GM18951 (cell line): ENCODE measurements around the gene PRR7.
A peak's percentile ranks its signal among the peaks of the same experiment; 100 is the strongest.

Source experiments
- POLR2A ChIP-seq: IDR thresholded peaks from 4 replicates; pipeline ENCODE4 v1.6.1; 2011; ENCODE audit warnings: mild to moderate bottlenecking; ENCODE audit not compliant: insufficient read length, insufficient read depth; ENCODE audit errors: extremely low read depth
- in situ Hi-C: fragments of 300-500 bp; cut with MboI; formaldehyde crosslinking; loops from one replicate; pipeline ENCODE4 v1.12.0; 2022; ENCODE audit warnings: low sequenced_read_pairs, mixed read lengths, inconsistent platforms; ENCODE audit not compliant: unreplicated experiment

Gene PRR7

DNA sequence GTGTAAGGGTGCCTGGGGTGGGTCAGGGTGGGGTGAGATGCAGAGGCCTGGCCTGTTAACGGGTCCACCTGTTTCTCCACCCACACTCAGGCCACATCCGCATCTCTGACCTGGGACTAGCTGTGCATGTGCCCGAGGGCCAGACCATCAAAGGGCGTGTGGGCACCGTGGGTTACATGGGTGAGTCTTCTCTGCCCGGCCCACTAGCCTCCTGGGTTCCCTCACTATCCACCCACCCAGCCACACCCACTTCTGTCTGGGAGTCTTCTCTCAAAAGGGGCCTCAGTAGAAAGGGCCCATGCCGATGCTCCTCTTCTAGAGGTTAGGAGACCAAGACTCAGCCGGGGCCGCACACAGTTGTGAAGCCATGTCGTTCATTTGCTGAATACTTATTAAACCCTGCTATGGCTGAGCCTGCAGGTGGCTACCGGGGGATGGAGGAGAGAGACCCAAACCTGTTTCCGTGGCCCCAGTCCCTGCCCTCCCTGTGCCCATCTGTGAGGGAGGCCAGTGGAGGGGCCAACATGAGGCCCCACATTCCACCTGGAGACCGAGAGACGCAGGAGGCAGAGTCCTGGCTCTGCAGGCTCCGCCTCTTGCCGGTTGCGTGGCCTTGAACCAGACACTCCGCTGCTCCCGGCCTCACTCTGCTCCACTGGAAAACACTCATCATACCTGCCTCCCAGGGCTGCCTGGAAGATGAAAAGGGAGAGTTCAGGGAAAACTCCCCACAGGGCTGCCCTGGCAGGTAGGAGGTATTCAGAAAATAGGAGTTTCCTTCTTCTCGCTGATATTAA, 11.5 kb upstream of the PRR7 start:
- in situ Hi-C loops, result no loop called here
- TF ChIP-seq POLR2A, result no peak

DNA sequence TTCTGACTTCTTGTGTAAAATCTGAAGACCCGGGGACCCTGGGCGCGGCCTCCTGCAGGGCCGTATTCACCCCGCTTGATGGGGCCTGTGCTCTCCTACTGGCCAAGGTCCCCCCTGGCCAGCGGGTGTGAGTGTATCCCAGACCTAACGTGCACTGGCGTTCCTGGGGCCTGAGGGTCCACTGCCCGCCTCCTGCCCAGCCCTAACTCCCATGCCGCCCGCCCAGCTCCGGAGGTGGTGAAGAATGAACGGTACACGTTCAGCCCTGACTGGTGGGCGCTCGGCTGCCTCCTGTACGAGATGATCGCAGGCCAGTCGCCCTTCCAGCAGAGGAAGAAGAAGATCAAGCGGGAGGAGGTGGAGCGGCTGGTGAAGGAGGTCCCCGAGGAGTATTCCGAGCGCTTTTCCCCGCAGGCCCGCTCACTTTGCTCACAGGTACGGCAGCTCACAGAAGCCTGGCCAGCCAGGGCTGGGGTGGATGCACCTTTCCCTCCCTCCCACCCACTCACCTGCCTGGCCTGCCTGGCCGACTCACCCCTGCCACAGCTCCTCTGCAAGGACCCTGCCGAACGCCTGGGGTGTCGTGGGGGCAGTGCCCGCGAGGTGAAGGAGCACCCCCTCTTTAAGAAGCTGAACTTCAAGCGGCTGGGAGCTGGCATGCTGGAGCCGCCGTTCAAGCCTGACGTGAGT, 10.6 kb upstream of the PRR7 start:
- TF ChIP-seq POLR2A, result no peak
- in situ Hi-C loops, result no loop called here

DNA sequence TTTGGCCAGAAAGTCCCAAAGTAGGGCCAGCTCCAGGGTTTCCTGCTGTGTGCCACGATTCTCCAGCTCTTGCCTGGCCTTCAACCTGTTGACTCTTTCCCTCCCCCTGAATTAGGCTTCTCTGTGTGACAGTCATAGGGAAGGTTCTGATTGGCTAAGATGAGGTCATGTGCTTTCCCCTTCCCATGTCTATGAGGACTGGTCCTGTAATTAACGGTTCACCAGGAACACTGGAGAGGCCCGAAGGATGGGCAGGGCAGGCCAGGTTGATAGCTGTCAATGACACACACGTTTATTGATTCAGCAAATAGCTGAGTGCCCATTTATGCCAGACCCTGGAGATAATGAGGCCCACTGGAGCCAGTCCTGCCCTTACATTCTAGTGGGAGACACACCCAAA, 9.0 kb upstream of the PRR7 start:
- in situ Hi-C loops, result no loop called here

DNA sequence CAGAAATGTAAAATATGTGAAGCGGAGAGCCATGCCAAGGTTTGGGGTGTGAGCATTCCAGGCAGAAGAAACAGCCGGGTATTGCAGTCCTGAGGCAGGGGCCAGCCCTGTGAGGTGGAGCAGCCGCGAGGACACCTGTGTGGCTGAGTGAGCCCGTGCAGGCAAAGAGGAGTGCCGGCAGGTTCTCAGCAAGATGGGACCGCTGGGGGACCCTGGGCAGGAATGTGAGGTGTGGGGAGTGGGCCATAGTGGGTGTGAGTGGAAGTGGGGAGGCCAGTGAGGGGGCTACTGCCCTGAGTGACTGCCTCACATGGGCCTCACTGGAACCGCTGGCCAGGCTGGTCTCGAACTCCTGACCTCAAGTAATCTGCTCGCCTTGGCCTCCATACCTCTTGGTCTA, 8.1 kb upstream of the PRR7 start:
- TF ChIP-seq POLR2A, result no peak
- in situ Hi-C loops, result no loop called here

More for the DNA sequence above, 9.0 kb upstream of the PRR7 start:
- TF ChIP-seq POLR2A, result no peak

DNA sequence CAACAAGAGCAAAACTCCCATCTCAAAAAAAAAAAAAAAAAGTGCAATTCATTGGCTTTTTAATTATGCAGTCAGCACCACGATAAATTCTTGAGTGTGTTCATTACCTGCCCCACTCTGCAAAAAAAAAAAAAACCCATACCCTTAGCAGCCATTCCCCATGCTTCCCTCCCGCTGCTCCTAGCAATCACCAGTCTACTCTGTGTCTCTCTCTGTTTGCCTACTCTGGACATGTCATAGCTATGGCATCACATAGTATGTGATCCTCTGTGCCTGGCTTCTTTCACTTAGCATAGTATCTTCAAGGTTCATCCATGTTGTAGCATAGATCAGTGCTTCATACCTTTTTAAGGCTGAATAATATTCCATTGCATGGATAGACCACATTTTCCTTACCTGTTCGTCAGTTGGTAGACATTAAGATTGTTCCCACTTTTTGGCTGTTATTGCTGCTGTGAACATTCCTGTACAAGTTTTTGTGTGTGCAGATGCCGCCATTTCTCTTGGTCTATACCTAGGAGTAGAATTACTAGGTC, 7.0 kb upstream of the PRR7 start:
- no peak for TF ChIP-seq POLR2A
- in situ Hi-C loops, result no loop called here

DNA sequence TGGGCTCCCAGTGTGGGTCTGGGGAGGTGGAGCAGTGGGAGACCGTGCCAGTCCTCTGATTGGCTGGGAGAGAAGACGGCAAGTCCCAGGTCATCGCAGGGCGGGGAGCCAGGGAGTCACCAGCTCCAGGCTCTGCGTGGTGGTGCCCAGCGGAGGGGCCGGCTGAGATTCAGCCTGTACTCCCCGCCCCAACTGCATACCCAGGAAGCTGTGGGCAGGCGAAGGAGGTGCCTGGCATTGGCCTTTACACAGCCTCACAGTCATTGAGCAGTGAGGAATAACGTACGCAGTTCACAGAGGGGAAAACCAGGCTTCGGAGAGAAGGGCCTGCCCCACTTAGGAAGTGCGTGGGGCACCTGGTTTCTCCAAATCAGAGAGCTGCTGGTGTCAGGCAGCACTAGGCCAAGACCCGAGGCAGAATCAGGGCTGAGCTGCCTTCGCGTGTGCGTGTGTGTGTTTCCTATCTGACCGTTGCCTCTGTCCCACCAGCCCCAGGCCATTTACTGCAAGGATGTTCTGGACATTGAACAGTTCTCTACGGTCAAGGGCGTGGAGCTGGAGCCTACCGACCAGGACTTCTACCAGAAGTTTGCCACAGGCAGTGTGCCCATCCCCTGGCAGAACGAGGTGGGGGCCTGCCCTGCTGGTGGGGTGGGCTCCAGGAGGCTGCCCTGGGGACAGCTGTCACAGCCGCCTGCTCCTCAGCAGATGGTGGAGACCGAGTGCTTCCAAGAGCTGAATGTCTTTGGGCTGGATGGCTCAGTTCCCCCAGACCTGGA, 6.2 kb upstream of the PRR7 start:
- no peak for TF ChIP-seq POLR2A
- in situ Hi-C loops, result no loop called here

DNA sequence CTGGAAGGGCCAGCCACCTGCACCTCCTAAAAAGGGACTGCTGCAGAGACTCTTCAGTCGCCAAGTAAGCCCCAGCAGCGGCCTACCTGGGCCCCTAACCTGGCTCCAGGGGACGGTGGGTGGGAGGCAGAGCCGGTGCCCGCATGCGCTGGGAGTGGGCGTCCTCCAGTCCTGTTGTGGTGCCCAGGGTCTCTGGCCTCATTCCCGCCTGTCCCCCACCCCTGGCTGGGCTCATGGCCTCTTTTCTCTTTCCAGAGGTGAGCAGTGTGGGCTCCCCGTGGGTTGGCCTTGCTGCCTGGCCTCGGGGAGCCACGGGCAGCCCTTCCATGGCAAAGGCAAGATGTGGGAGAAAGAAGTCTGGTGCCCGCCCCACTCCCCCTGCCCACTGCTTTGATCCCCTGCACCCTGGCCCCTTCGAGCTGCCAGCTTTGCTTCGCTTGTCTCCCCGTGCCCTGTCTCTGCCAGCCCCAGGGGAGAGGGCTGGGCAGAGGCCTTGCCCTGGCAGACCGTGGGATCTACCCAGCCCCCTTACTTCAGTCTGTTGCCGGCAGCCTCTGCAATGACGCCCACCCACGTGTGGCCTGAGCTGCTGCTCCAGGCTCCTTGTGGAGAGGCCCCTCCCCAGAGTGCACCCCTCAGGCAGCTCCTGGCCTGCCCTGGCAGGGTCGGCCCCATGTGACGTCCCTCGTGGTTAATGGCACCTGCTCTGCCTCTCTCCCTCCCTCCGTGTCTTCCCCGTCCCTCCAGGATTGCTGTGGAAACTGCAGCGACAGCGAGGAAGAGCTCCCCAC, 5.4 kb upstream of the PRR7 start:
- in situ Hi-C loops, result no loop called here
- TF ChIP-seq POLR2A, result no peak

DNA sequence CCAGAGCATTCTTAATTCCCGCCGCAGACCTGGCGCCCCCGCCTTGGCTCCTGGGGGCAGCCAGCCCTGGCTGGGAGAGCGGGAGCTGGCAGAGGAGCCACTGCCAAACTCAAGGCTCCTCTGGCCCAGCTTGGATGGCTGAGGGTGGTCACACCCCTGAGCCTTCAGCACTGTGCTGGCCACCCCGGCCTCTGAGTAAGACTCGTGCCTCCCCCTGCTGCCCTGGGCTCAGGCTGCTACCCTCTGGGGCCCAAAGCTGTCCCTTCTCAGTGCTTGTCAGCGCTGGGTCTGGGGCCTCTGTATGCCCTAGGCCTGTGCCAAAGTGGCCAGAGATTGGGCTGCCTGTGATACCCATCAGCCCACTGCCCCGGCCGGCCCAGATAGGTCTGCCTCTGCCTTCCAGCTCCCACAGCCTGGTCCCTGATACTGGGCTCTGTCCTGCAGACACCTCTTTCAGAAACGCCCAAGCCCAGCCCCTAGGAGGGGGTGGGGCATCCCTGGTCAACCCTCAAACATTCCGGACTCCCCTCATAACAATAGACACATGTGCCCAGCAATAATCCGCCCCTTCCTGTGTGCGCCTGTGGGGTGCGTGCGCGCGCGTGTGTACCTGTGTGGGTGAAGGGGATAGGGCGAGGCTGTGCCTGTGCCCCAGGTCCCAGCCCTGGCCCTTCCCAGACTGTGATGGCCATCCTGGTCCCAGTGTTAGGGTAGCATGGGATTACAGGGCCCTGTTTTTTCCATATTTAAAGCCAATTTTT, 4.4 kb upstream of the PRR7 start:
- in situ Hi-C loops, result no loop called here
- no peak for TF ChIP-seq POLR2A

DNA sequence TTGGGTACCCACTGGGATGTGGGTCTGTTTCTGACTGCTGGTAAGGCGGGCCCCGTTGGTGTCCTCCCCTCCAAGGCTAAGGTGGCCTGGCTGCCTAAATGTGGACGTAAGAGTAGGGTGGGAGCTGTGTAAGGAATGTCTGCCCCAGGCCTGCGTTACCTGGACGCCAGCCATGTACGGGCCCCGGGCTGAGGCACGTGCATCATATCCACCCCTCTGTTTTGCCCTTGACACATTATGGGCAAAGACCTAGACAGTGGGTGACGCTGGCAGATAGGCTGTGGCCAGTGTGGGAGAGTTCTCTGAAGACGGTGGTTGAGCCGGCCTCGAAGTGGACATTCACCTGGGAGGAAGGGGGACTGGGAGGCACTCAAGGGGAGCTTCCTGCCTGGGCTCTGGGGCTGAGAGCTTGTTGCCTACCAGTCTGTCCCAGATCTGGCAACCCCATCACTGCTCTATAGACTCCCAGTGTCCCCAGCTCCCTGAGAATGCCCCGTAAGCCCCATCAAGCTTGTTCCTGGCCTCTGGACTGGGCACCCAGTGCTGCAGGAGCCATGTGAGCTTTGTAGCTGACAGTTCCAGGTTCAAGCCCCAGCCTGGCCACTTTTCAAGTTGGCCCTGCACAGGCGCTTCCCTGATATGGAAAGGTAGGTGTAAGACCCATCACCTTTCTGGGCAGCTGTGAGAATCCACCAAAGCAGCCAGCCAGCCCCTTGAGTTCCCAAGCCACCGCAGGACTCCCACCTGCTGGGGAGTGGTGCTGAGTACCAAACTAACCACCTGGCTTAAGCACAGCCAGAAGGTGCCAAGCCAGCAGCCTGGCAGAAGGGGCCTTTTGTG, 3.2 kb upstream of the PRR7 start:
- in situ Hi-C loops, result no loop called here
- TF ChIP-seq POLR2A, result peak; percentile 11

DNA sequence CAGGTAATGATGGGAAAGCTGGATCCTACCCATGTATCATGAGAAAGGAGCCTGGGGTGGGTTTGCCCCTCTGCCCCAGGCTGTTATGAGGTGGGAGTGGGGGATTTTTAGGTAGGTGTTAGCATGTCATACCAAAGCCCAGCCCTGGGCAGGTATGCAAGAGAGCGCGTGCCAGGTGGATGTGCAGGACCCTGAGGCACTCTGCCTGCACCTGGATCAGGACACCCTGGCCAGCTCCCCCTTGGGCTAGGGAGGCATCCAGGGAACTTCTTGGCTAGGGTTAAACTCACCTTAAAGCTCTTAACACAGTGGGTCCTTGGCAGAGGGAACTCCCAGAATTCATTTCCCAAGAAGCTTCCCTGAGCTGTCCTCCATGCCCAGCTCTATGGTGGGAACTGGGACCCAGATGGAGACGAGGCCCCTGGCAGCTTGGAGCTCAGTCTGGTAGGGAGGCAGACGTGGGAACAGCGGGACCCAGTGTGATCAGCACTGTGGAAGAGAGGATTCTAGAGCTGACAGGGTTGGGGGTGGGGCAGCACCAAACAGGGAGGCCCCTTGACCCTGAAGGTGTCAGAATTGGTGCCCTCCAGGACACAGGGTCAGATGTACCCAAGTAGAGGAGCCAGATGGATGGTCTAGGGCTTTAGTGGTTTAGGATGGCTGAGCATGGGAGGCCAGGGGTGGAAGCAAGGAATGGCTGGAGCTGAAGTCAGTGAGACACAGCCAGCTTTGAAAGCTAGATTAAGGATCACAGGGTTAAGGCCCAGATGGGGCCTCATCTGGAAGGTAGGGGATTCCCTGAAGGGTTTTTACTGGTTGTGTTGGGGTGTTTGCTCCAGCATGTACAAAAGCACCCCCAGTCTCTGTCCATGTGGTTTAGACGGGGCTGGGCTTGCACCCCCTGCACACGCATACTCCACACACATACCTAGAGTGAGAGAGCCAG, 2.2 kb upstream of the PRR7 start:
- TF ChIP-seq POLR2A, result peak; percentile 24
- in situ Hi-C loops, result no loop called here
